OCI-LY7 (cell line): Measurements from ENCODE around the gene TSHZ2. TPM values are rescaled to one million over a fixed set of nuclear protein-coding genes. Genes with fewer than 3 reads are reported as not detected.

Experiments used
- BruUV-seq: library from RNA; stranded (reverse); fragments of 400-500 nt; replicated peaks from 2 replicates; lab custom pipeline; 2021; lab: Mats Ljungman, UMichigan
- CTCF ChIA-PET: fragments of 300-600 bp; sonication (Branson Sonifier 250); formaldehyde crosslinking; loops from one replicate; lab custom pipeline; 2022; ENCODE audit warnings: antibody characterized with exemption; ENCODE audit not compliant: unreplicated experiment; lab: Charles Lee
- POLR2A ChIA-PET: fragments of 300-600 bp; sonication (Branson Sonifier 250); formaldehyde crosslinking; loops from one replicate; lab custom pipeline; 2022; ENCODE audit warnings: antibody characterized with exemption; lab: Charles Lee
- DNase-seq: peaks from one replicate; pipeline ENCODE4 v3.0.0-alpha.2; 2015; ENCODE audit warnings: low spot score
- H2AFZ ChIP-seq: fragments of 200-600 bp; sonication (generic), shearing (Covaris generic); 2 replicates; pipeline ENCODE4 v1.6.1; 2014; ENCODE audit warnings: mild to moderate bottlenecking, antibody characterized with exemption, low read length, moderate library complexity
- H3K27ac ChIP-seq: fragments of 200-600 bp; sonication (generic); 2 replicates; pipeline ENCODE4 v1.5.1; 2014; ENCODE audit warnings: mixed run types, low read depth, mild to moderate bottlenecking, moderate library complexity, low read length, inconsistent platforms; ENCODE audit not compliant: poor library complexity, severe bottlenecking
- H3K36me3 ChIP-seq: fragments of 200-600 bp; sonication (generic); 2 replicates; pipeline ENCODE4 v1.6.1; 2014; ENCODE audit warnings: mild to moderate bottlenecking, antibody characterized with exemption, low read length, moderate library complexity, mixed read lengths; ENCODE audit not compliant: insufficient read depth
- H3K4me1 ChIP-seq: fragments of 200-600 bp; sonication (generic); 2 replicates; pipeline ENCODE4 v1.5.1; 2014; ENCODE audit warnings: mild to moderate bottlenecking, low read length; ENCODE audit not compliant: insufficient read depth, poor library complexity, severe bottlenecking
- H3K4me2 ChIP-seq: fragments of 200-600 bp; sonication (generic); 2 replicates; pipeline ENCODE4 v1.6.1; 2014; ENCODE audit warnings: mild to moderate bottlenecking, low read length
- H3K4me3 ChIP-seq: fragments of 200-600 bp; sonication (generic); 2 replicates; pipeline ENCODE4 v1.5.1; 2014; ENCODE audit warnings: mild to moderate bottlenecking, low read depth, low read length; ENCODE audit not compliant: poor library complexity, severe bottlenecking
- H3K79me2 ChIP-seq: fragments of 200-600 bp; sonication (generic); 2 replicates; pipeline ENCODE4 v1.6.1; 2016; ENCODE audit warnings: low read depth, mild to moderate bottlenecking, low read length, moderate library complexity, mixed read lengths; ENCODE audit not compliant: insufficient read depth
- H3K9me2 ChIP-seq: fragments of 200-600 bp; sonication (generic); 2 replicates; pipeline ENCODE4 v1.6.1; 2016; ENCODE audit warnings: mild to moderate bottlenecking, low read length, mixed read lengths; ENCODE audit not compliant: insufficient read depth
- H3K9me3 ChIP-seq: fragments of 200-600 bp; sonication (generic); 2 replicates; pipeline ENCODE4 v1.6.1; 2014; ENCODE audit warnings: mild to moderate bottlenecking, mixed run types, low read length, mixed read lengths
- H4K20me1 ChIP-seq: fragments of 200-600 bp; sonication (generic); 2 replicates; pipeline ENCODE4 v1.6.1; 2014; ENCODE audit warnings: mild to moderate bottlenecking, antibody characterized with exemption, low read length, moderate library complexity, mixed read lengths; ENCODE audit not compliant: insufficient read depth
- EZH2phosphoT487 ChIP-seq: fragments of 200-600 bp; sonication (generic); IDR thresholded peaks from 2 replicates; pipeline ENCODE4 v1.6.1; 2018; ENCODE audit warnings: low read depth, borderline replicate concordance, mild to moderate bottlenecking, mixed run types, antibody characterized with exemption, low read length, moderate library complexity, mixed read lengths
- intact Hi-C: fragments of 100-400 bp; cut with micrococcal nuclease; formaldehyde crosslinking; loops from one replicate; pipeline ENCODE4 v1.10.0; 2022; ENCODE audit not compliant: unreplicated experiment
- total RNA-seq, 2 experiments: library from RNA; depleted of rRNA in 1 of 2; stranded (reverse); fragments of >200 nt in 1 of 2; shearing (Covaris generic) in 1 of 2; gene quantifications; 2 replicates each; pipeline ENCODE4 v1.2.3, GENCODE V29; 2014 to 2022
- TF ChIP-seq, protein P1 (sequence below): fragments of 200-600 bp; sonication (generic); conservative IDR thresholded peaks from 2 replicates; pipeline ENCODE4 v1.5.1; 2014; ENCODE audit warnings: mild to moderate bottlenecking, antibody characterized with exemption, low read length, moderate library complexity, mixed read lengths

Gene TSHZ2
- total RNA-seq, 2 experiments from 2014 or later: not detected

DNA sequence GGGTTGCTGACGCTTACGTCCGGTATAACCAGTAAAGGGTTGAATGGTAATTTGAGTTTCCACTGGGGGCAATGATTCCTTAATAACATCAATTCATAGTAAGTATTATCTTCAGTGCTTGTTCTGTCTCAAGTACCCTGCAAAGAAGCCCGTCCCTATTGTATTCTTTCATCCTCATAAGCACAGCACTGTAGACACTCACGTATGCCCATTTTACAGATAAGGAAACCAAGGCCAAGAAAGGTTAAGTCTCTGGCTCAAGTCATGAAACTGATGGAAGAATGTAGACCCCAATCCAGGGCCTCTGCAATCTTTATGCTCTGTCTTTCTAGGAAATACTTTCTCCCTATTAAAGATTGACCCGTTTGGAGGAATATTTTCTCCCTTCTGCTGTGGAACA is 370.3 kb downstream of the TSHZ2 start:
- ChIA-PET POLR2A (no interaction called here), CTCF (no interaction called here)
- H3K27ac ChIP-seq: no peak overlapping the region
- DNase-seq: no peak
- H4K20me1 ChIP-seq: no peaks in the 10 kb centered on the region
- no peak for TF ChIP-seq EZH2phosphoT487
- TF ChIP-seq, protein P1, sequence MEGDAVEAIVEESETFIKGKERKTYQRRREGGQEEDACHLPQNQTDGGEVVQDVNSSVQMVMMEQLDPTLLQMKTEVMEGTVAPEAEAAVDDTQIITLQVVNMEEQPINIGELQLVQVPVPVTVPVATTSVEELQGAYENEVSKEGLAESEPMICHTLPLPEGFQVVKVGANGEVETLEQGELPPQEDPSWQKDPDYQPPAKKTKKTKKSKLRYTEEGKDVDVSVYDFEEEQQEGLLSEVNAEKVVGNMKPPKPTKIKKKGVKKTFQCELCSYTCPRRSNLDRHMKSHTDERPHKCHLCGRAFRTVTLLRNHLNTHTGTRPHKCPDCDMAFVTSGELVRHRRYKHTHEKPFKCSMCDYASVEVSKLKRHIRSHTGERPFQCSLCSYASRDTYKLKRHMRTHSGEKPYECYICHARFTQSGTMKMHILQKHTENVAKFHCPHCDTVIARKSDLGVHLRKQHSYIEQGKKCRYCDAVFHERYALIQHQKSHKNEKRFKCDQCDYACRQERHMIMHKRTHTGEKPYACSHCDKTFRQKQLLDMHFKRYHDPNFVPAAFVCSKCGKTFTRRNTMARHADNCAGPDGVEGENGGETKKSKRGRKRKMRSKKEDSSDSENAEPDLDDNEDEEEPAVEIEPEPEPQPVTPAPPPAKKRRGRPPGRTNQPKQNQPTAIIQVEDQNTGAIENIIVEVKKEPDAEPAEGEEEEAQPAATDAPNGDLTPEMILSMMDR: no peak
- intact Hi-C loops: no loop called here
- no peaks in the 10 kb centered on the region for H3K9me3 ChIP-seq
- no TSS peak for BruUV-seq
- H3K4me1 ChIP-seq: no peaks in the 10 kb centered on the region
- H3K9me2 ChIP-seq: no peaks in the 10 kb centered on the region
- H3K4me3 ChIP-seq: no peak overlapping the region
- H3K4me2 ChIP-seq: no peak overlapping the region
- H3K79me2 ChIP-seq: no peaks in the 10 kb centered on the region
- no peak overlapping the region for H2AFZ ChIP-seq
- no peaks in the 10 kb centered on the region for H3K36me3 ChIP-seq

DNA sequence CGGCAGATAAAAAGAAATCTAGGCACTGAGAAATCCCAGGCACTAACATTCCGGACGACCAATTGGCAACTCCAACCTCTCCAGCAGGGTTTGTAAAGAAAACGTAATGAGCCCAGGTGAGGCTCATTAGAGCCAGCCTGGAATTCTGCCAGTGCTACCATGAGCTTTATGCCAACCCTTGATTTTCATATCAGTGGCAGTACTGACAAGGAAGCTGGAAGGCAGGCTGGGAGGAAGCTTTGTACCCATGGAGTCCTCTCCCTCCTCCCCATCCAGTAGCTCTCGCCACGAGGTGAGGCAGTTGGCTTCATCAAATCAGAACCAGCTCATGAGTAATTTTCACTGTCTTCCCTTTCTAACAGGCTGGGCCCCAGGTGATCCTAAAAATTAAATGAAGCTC is 371.3 kb downstream of the TSHZ2 start:
- H3K9me3 ChIP-seq: no peaks in the 10 kb centered on the region
- no peak overlapping the region for H2AFZ ChIP-seq
- no peak overlapping the region for H3K4me3 ChIP-seq
- H3K27ac ChIP-seq: no peak overlapping the region
- TF ChIP-seq, protein P1: no peak
- no peak for TF ChIP-seq EZH2phosphoT487
- no TSS peak for BruUV-seq
- no peak overlapping the region for H3K4me2 ChIP-seq
- H3K36me3 ChIP-seq: no peaks in the 10 kb centered on the region
- no peak for DNase-seq
- H3K79me2 ChIP-seq: no peaks in the 10 kb centered on the region
- H4K20me1 ChIP-seq: no peaks in the 10 kb centered on the region
- CTCF ChIA-PET: no interaction called here
- H3K9me2 ChIP-seq: no peaks in the 10 kb centered on the region
- POLR2A ChIA-PET: interaction anchor here (0.6 kb wide), 1 partner anchor 660 kb away, joined by 3 read pairs; no protein-coding TSS in a partner anchor
- no peaks in the 10 kb centered on the region for H3K4me1 ChIP-seq
- intact Hi-C loops: no loop called here

DNA sequence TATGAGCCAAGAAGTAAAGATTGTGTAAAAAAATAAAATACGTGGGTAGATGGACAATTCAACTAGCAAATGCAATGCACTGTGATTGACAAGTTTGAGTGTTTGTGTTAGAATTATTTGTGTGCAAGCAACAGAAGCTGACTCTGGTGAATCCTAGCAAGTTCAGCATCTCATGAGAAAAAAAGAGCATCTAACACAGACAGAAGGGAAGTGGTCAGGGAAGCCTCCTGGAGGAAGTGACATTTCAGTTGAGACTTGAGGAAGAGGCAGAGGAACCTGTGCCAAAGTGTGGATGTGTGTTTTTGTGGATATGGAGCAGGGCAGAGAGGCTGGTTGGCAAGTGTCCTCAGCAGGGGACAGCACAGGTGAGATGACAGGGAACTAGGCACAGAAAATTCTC is 372.7 kb downstream of the TSHZ2 start:
- Histone ChIP-seq H3K4me2 (no peak overlapping the region), H3K36me3 (no peaks in the 10 kb centered on the region), H3K9me2 (no peaks in the 10 kb centered on the region), H2AFZ (no peak overlapping the region), H4K20me1 (no peaks in the 10 kb centered on the region), H3K79me2 (no peaks in the 10 kb centered on the region), H3K4me3 (no peak overlapping the region), H3K9me3 (no peaks in the 10 kb centered on the region), H3K4me1 (no peaks in the 10 kb centered on the region), H3K27ac (no peak overlapping the region)
- no peak for TF ChIP-seq EZH2phosphoT487
- TF ChIP-seq, protein P1: no peak
- POLR2A ChIA-PET: no interaction called here
- no peak for DNase-seq
- intact Hi-C loops: no loop called here
- no TSS peak for BruUV-seq
- CTCF ChIA-PET: no interaction called here
